GM19438 (cell line): ENCODE results near the gene CDON.

Experiments
- ATAC-seq: cut with Tn5 transposase; IDR thresholded peaks from one replicate; pipeline ENCODE4 v1.9.1; 2021; ENCODE audit warnings: low read depth; ENCODE audit not compliant: unreplicated experiment

CDON gene

GRCh38 chr11:126062679-126063506 lies at the start of gene CDON:
Gene CDON (minus strand): TSS chr11:126062866. CDS start chr11:126023476, 39,390 bp downstream.
- peak; percentile 96 for ATAC-seq

- ATAC-seq, result no peak
These were observed 48.9 kb upstream of the CDON start for GRCh38 chr11:126111458-126112116.

- no peak for ATAC-seq
These were observed 47.5 kb upstream of the CDON start for GRCh38 chr11:126109941-126110731.

- ATAC-seq, result no peak
These were observed 44.1 kb upstream of the CDON start for GRCh38 chr11:126106594-126107328.

- ATAC-seq, result no peak
These were observed 43.0 kb upstream of the CDON start for GRCh38 chr11:126105748-126106080.

GRCh38 chr11:126105022-126105747 lies 42.5 kb upstream of the CDON start:
- ATAC-seq, result no peak

GRCh38 chr11:126104420-126104819 lies 41.8 kb upstream of the CDON start:
- no peak for ATAC-seq

- ATAC-seq, result no peak
These were observed 40.5 kb upstream of the CDON start for GRCh38 chr11:126103150-126103549.

GRCh38 chr11:126102436-126102981 lies 39.8 kb upstream of the CDON start:
- no peak for ATAC-seq

- no peak for ATAC-seq
These were observed 39.2 kb upstream of the CDON start for GRCh38 chr11:126101930-126102283.

- no peak for ATAC-seq
These were observed 38.7 kb upstream of the CDON start for GRCh38 chr11:126101251-126101929.

- no peak for ATAC-seq
These were observed 38.0 kb upstream of the CDON start for GRCh38 chr11:126100716-126101115.

GRCh38 chr11:126098204-126098769 lies 35.6 kb upstream of the CDON start:
- ATAC-seq, result no peak

- ATAC-seq, result no peak
These were observed 33.1 kb upstream of the CDON start for GRCh38 chr11:126095745-126096144.

- no peak for ATAC-seq
These were observed 27.8 kb upstream of the CDON start for GRCh38 chr11:126090452-126090851.

- no peak for ATAC-seq
These were observed 26.3 kb upstream of the CDON start for GRCh38 chr11:126088999-126089398.

- no peak for ATAC-seq
These were observed 23.6 kb upstream of the CDON start for GRCh38 chr11:126086248-126086647.

GRCh38 chr11:126084608-126084912 lies 21.9 kb upstream of the CDON start:
- no peak for ATAC-seq
